HG02943 (cell line): Measurements from ENCODE around the gene SLIRP.
"Not testable (repeated sequence)": the region's sequence is repeated elsewhere in the genome, so short reads cannot be mapped to it uniquely, and the experiment has no call there.

Source experiments
- ATAC-seq: cut with Tn5 transposase; IDR thresholded peaks from one replicate; pipeline ENCODE4 v1.9.1; 2021; ENCODE audit warnings: mild to moderate bottlenecking, low read depth, moderate library complexity; ENCODE audit not compliant: unreplicated experiment

Gene SLIRP

DNA sequence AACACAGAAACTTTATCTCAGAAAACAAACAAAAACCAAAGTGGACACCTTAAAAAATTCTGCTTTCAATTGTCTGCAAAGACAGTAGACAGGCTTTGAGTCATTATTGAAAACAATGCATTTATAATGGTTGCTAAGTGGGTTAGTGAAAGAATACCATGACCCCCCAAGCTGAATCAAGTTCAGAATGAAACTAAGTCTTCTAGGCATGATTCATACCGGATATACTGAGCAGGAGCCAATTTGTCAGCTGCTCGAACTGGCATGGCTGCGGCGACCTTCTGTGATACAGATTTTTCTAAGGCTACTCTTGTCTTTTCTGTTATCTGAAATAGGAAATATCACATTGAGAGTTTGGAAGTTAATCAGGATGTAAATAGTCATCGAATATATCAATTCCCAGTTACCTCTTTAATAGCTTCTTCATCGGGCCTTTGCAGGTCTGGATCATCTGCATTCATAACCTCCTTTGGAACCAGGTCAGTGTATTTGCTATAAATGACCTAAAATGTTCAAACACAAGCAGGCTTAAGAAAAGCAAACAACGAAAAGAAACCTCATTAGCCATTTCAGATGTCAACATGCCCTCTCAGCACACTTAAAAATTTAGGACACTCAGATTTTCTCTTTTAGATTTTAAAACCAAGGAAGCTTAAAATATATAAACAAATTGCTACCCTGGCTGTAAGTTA lies 30.8 kb downstream of the SLIRP start:
- ATAC-seq, result no peak

DNA sequence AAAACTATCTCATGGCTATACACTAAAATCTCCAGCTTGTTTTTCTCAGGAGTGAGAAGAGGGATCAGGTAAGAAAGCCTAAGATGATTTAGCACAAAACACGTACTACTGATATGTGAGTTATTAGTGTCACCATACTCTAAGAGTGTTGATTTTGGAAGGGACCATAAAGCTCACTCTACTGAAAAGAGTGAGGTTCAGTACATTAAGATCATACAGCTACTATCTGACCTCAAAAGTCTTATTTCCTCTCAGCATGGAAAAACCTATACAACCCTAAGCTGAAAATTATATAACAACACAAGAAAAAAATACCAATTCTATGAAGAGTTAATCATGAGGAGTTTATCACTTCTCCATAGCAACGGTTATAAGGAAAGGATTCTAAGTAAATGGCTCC lies 33.5 kb downstream of the SLIRP start:
- ATAC-seq, result no peak

DNA sequence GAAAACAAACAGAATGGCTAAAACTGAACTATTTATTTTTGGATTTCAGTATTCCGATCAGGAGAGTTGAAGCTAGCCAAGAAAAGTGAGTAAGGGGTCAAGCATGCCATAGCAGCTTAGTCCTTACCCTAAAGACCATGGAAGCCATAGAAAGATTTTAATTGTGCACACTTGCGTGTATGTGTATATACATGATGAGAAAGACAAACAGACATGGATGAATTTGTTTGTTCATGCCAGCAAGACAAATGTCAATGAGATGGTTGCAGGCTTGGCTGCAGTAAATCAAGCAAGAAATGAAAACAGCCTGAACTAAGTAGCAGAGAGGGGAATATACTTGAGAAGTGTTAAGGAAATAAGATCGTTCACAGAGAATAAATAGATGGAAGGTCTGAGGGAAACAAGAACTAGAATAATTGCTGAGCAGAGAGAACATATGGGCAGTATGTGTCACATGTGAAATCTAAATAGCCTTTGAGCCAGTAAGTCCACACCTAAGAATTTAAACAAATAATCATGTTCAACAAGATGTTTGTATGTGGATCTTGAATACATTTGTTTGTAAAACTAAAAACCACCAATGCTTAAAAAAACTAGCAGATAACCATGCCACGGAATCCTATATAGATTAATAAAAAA lies 38.3 kb downstream of the SLIRP start:
- ATAC-seq, result no peak

DNA sequence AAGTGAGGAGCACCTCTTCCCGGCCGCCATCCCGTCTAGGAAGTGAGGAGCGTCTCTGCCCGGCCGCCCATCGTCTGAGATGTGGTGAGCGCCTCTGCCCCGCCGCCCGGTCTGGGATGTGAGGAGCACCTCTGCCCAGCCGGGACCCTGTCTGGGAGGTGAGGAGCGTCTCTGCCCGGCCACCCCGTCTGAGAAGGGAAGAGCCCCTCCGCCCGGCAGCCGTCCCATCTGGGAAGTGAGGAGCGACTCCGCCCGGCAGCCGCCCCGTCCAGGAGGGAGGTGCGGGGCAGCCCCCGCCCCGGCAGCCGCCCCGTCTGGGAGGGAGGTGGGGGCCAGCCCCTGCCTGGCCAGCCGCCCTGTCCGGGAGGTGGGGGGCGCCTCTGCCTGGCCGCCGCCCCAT lies 39.5 kb downstream of the SLIRP start:
- not testable (repeated sequence) for ATAC-seq

DNA sequence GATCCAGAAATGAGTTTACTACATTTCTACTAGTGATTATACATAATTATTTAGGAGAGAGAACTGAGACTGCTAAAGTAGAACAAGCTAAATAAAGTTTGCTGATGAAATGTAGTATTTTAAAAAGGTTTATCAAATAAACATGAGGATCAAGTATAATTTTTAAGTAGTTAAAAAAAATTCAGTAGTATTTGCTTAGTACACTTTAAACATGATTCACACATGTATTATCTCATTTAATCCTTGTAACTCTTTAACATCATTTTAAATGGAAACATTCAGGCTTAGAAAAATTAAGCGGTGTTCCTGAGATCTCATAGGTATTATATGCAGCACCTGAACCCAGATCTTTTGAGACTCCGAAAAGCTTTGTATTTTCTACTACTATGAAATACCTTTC lies 44.4 kb downstream of the SLIRP start:
- no peak for ATAC-seq

DNA sequence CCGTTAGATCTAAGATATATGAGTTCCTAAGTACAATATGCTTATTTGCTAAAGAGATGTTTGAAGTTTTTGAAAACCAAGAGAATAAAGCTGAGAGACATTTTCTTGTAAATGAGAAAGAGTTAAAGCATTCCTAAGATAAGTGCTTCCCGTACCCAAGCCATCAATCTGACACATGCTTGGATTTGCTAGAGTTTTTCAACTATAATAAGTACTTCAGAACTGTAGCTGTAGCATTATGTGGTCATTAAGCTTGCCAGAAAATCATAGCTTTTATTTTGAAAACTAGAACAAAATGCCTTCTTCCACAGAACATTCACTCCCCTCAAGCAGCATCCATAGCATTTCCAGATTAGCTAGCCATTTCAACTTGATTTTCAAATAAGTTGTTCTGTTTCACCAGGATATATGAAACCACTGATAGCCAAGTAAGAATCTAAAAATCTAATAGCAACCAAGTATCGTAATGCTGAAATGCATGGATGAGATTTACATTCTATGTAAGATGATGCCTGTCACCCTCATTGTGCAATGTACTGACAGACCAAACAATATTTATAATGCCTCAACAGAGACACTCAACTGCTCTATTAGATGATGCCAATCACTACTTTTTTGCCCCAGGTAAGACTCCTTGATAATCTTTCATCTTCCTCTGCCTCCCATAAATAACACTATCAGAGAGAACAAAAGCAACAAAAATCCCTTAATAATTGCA lies 45.1 kb downstream of the SLIRP start:
- ATAC-seq, result no peak

DNA sequence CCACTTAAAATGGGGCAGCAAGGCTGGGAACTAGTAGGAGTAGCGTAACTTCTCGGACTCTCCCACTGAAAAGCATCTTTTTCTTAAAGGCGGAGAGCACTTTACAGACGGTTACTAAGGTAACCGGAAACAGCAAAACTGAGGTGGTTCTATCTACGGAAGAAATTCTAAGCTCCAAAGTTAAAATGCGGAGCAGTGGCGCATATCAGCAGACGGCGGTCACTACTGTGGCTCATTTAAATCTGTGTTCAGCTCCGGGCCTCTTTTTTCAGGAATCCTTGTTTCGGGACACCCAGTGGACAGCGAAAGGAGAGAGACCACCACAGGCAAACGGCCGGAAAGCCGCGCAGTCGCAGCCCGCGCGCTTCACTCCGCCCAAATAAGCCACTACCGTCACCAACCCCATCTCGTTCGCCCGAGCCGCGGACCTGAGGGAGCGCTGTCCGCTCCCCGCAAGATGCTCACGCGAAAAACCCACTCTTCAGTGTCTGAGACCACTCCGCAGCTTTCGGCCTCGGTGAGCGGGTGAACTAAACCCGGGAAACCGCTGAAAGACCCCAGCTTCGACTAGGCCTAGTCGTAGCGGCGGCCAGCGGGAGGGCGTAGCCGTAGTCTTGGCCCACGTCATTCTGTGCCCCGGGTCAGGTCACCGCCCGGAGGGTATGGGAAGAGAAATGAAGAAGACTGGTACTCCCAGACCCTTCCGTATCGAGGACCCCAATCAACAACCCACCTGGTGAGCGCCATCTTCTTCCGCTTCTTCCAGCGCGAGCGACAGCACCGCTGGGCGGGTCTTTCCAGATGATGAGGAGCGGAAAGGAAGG lies 52.7 kb downstream of the SLIRP start, which contains the start of gene SNW1:
TSS of gene SNW1 (minus strand) at position 776 of the 824 bp plus-strand sequence. CDS start at position 747, 29 bp downstream.
- ATAC-seq, result peak; percentile 95

DNA sequence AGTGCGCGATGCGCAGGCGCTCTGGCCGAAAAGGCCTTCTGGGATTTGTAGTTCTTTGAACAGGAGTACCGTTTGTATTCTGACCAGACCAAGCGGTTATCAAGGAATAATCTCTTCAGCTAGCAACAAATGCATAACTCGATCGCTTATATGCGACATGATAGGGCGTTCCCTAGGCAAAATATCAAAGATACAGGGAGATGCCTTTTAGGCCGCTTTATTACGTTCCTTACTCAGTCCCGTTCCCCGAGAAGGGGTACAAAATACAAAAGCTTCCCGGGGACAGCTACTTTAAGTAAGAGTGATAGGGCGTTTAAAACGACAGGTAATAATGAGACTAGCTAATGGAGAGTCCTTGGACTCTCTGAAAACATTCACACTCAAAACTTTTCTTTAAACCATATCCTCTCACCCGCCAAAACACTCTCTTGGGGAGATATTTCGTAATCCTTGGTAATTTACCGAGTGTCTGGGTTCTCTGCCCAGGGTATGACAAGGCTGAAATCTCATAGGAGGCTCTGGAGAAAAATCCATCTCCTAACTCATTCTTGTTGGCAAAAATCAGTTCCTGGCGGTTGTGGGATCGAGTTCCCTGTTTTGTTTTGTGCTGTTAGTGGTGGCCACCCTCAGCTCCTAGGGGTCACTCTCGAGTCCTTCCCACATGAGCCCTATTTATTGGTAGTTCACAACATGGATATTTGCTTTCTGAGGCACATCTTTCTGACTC lies 53.5 kb downstream of the SLIRP start:
- peak; percentile 19 for ATAC-seq

DNA sequence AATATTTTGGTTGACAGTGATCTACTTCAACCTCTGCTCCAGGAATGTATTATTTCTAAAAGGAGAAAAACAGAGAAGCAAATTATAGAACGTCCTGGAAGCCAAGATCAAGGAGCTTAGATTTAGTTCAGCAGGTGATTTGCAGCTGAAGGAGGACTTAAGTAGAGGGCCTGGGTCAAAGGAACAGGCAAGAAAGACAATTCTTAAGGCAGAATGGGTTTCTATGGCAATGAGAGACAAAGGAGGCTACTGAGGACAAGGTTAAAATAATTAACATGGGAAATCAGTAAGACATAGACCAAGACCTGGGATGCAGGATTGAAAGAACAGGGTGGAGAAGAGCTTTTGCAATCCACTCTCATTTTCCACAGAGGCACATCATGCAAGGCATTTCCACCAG lies 55.4 kb downstream of the SLIRP start:
- no peak for ATAC-seq

DNA sequence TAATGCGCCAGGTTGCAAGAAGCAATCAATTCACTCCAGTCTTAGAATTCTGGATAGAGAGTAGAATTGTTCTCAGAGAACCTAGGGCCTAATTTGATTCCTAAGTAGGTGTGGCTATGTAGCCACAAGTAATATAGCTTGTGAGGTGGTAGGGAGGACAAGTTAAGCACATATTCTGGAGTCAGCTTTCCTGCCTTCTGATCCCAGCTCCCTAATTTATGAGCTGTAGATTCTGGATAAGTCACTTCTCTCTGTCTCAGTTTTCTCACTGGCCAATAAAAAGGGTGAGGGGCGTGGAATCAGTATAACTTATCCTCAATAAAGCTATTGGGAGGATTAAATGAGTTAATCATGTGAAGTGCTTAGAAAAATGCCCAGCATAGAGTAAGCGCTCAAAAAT lies 56.1 kb downstream of the SLIRP start:
- no peak for ATAC-seq
